ENCODE results near the gene SKAP1. TPM values are rescaled to one million over a fixed set of nuclear protein-coding genes. Genes with fewer than 3 reads are reported as not detected.

SKAP1 gene
- total RNA-seq, 1 donor from 2014 or later = not detected

GRCh38 chr17:48443712-48444111, 13.7 kb upstream of the SKAP1 start:
- Histone ChIP-seq H4K20me1 (ENCODE audit: low read depth) (no peaks in the 10 kb centered on the region), H2AFZ (replicated peaks) (no peak overlapping the region), H3K4me1 (no peaks in the 10 kb centered on the region), H3F3A (ENCODE audit: low read depth) (no peaks in the 10 kb centered on the region), H3K4me2 (no peak overlapping the region), H3K27me3 (peaks cover 82% of the 10 kb centered on the region), H3K4me3 (no peak overlapping the region), H3K9ac (no peak overlapping the region), H3K36me3 (no peaks in the 10 kb centered on the region), H3K27ac (no peak overlapping the region), H3K79me2 (ENCODE audit: low read depth) (no peaks in the 10 kb centered on the region), H3K9me3 (ENCODE audit: low read depth) (no peaks in the 10 kb centered on the region)
- Mint-ChIP-seq H3K4me1 (peaks cover 22% of the 10 kb centered on the region), H3K4me3 (no peak overlapping the region), H3K36me3 (no peaks in the 10 kb centered on the region), H3K27me3 (ENCODE audit: insufficient read depth, low read depth) (peaks cover 2% of the 10 kb centered on the region), H3K9me3 (no peaks in the 10 kb centered on the region), H3K27ac (no peak overlapping the region)
- TF ChIP-seq CTCF (IDR thresholded peaks at IDR 0.05) (no peak), EZH2 (IDR thresholded peaks at IDR 0.05) (no peak), EZH2phosphoT487 (IDR thresholded peaks at IDR 0.05) (no peak)
- no peak for DNase-seq (ENCODE audit: low spot score)

- TF ChIP-seq EZH2phosphoT487 (IDR thresholded peaks at IDR 0.05) = no peak
- TF ChIP-seq EZH2 (IDR thresholded peaks at IDR 0.05) = no peak
- no peak for TF ChIP-seq CTCF (IDR thresholded peaks at IDR 0.05)
- Histone ChIP-seq H3K27me3 (peaks cover 83% of the 10 kb centered on the region), H3K9me3 (ENCODE audit: low read depth) (no peaks in the 10 kb centered on the region), H3K4me1 (no peaks in the 10 kb centered on the region), H3K79me2 (ENCODE audit: low read depth) (no peaks in the 10 kb centered on the region), H2AFZ (replicated peaks) (no peak overlapping the region), H3F3A (ENCODE audit: low read depth) (no peaks in the 10 kb centered on the region), H3K4me3 (no peak overlapping the region), H3K9ac (no peak overlapping the region), H3K27ac (no peak overlapping the region), H4K20me1 (ENCODE audit: low read depth) (no peaks in the 10 kb centered on the region), H3K4me2 (no peak overlapping the region), H3K36me3 (no peaks in the 10 kb centered on the region)
- no peaks in the 10 kb centered on the region for H3K9me3 Mint-ChIP-seq
- H3K36me3 Mint-ChIP-seq = no peaks in the 10 kb centered on the region
- H3K27ac Mint-ChIP-seq = no peak overlapping the region
- H3K27me3 Mint-ChIP-seq (ENCODE audit: insufficient read depth, low read depth) = peaks cover 2% of the 10 kb centered on the region
- no peak overlapping the region for H3K4me3 Mint-ChIP-seq
- no peak for DNase-seq (ENCODE audit: low spot score)
- H3K4me1 Mint-ChIP-seq = peaks cover 26% of the 10 kb centered on the region
Observed at GRCh38 chr17:48442819-48443218, 12.8 kb upstream of the SKAP1 start.

GRCh38 chr17:48441862-48442261, 11.8 kb upstream of the SKAP1 start:
- Mint-ChIP-seq H3K4me3 (no peak overlapping the region), H3K36me3 (no peaks in the 10 kb centered on the region), H3K9me3 (no peaks in the 10 kb centered on the region), H3K4me1 (peaks cover 26% of the 10 kb centered on the region), H3K27ac (no peak overlapping the region), H3K27me3 (ENCODE audit: insufficient read depth, low read depth) (peaks cover 2% of the 10 kb centered on the region)
- no peaks in the 10 kb centered on the region for H3K36me3 ChIP-seq
- H3K4me3 ChIP-seq = no peak overlapping the region
- H3K9me3 ChIP-seq (ENCODE audit: low read depth) = no peaks in the 10 kb centered on the region
- no peaks in the 10 kb centered on the region for H3F3A ChIP-seq (ENCODE audit: low read depth)
- no peak overlapping the region for H3K9ac ChIP-seq
- no peak for DNase-seq (ENCODE audit: low spot score)
- no peak overlapping the region for H3K27ac ChIP-seq
- H3K4me1 ChIP-seq = no peaks in the 10 kb centered on the region
- no peaks in the 10 kb centered on the region for H4K20me1 ChIP-seq (ENCODE audit: low read depth)
- H3K4me2 ChIP-seq = no peak overlapping the region
- no peaks in the 10 kb centered on the region for H3K79me2 ChIP-seq (ENCODE audit: low read depth)
- H2AFZ ChIP-seq (replicated peaks) = no peak overlapping the region
- TF ChIP-seq CTCF (IDR thresholded peaks at IDR 0.05) = no peak
- peaks cover 83% of the 10 kb centered on the region for H3K27me3 ChIP-seq
